Left lung (tissue), 10 donors: ENCODE measurements around the gene PDE8A. TPM values are rescaled to one million over a fixed set of nuclear protein-coding genes. Genes with fewer than 3 reads are reported as not detected.

Experiments
- ATAC-seq: fragments of 200-7000 bp; cut with Tn5 transposase; one replicate; pipeline ENCODE4 v1.9.1; 2020; ENCODE audit warnings: moderate library complexity
- DNase-seq, 4 donors: peaks; one replicate each; pipeline ENCODE4 v3.0.0-alpha.2; 2013 to 2020
- H3K27ac ChIP-seq, 2 donors: fragments of 200-600 bp; sonication (generic) in 1 of 2; one replicate each; pipeline versions ENCODE4 v1.5.0 to v1.8.0; 2020 to 2021
- H3K27me3 ChIP-seq, 2 donors: fragments of 200-600 bp; sonication (generic) in 1 of 2; one replicate each; pipeline versions ENCODE4 v1.5.0 to v1.8.0; 2020 to 2021
- H3K36me3 ChIP-seq, 2 donors: fragments of 200-600 bp; sonication (generic) in 1 of 2; one replicate each; pipeline versions ENCODE4 v1.5.0 to v1.8.0; 2020 to 2021
- H3K4me1 ChIP-seq, 2 donors: fragments of 200-600 bp; one replicate each; pipeline ENCODE4 v1.8.0; 2021
- H3K4me3 ChIP-seq, 2 donors: fragments of 200-600 bp; sonication (generic) in 1 of 2; one replicate each; pipeline versions ENCODE4 v1.5.0 to v1.8.0; 2020 to 2021; ENCODE audit warnings: mild to moderate bottlenecking in 1 of 2
- H3K9me3 ChIP-seq, 2 donors: fragments of 200-600 bp; sonication (generic) in 1 of 2; one replicate each; pipeline versions ENCODE4 v1.5.0 to v1.8.0; 2020 to 2021
- CTCF ChIP-seq, 2 donors: fragments of 200-600 bp; sonication (generic) in 1 of 2; IDR thresholded peaks; one replicate each; pipeline versions ENCODE4 v1.5.0 to v1.8.0; 2021; ENCODE audit warnings: antibody characterized with exemption in 2 of 2
- intact Hi-C, 2 donors: fragments of 100-400 bp; cut with DNase I; formaldehyde crosslinking; loops; one replicate each; pipeline versions ENCODE4 v1.11.2 to v1.14.2; 2022
- polyA plus RNA-seq, 6 donors: library from polyadenylated mRNA; unstranded; fragments of 120-200 nt; gene quantifications; one replicate each; pipeline ENCODE4 v1.2.1, GENCODE V29; 2013; ENCODE audit not compliant: insufficient read length in 6 of 6
- total RNA-seq, 2 donors: library from RNA; stranded (reverse); fragmentation: NEBNext Ultra II Directional; extraction: Animal tissue kit (Norgen Biotek cat#: 25700); gene quantifications; one replicate each; pipeline ENCODE4 v1.2.1, GENCODE V29; 2021
- donor health status: DM: no; HTN: yes; CAD: no.
- donor health status: DM: no; HTN: no; CAD: no.

Gene PDE8A
- total and polyA plus RNA-seq, 8 donors: 30.4 to 64.0 (median 48.4) TPM

GRCh38 chr15:85129881-85130280, 148.2 kb downstream of the PDE8A start:
- Histone ChIP-seq H3K27me3 (no peaks in the 10 kb centered on the region), H3K9me3 (peaks cover 0 to 14% of the 10 kb centered on the region in 2 donors), H3K4me1 (no peaks in the 10 kb centered on the region), H3K36me3 (peaks cover 0 to 53% of the 10 kb centered on the region in 2 donors), H3K27ac (no peak overlapping the region), H3K4me3 (no peak overlapping the region)
- DNase-seq: no peak
- no peak for ATAC-seq
- no peak for TF ChIP-seq CTCF (IDR thresholded peaks at IDR 0.05)
- intact Hi-C loops: no loop called here

- H3K4me3 ChIP-seq: no peak overlapping the region
- H3K4me1 ChIP-seq: no peaks in the 10 kb centered on the region
- peaks cover 0 to 58% of the 10 kb centered on the region in 2 donors for H3K36me3 ChIP-seq
- intact Hi-C loops: no loop called here
- DNase-seq (no peak), ATAC-seq (no peak)
- peaks cover 0 to 14% of the 10 kb centered on the region in 2 donors for H3K9me3 ChIP-seq
- no peak overlapping the region for H3K27ac ChIP-seq
- no peak for TF ChIP-seq CTCF (IDR thresholded peaks at IDR 0.05)
- no peaks in the 10 kb centered on the region for H3K27me3 ChIP-seq
Observed at GRCh38 chr15:85131915-85132314, 150.3 kb downstream of the PDE8A start.

- peaks cover 0 to 69% of the 10 kb centered on the region in 2 donors for H3K36me3 ChIP-seq
- H3K27ac ChIP-seq: no peak overlapping the region
- no peaks in the 10 kb centered on the region for H3K4me1 ChIP-seq
- DNase-seq (no peak), ATAC-seq (no peak)
- H3K27me3 ChIP-seq: no peaks in the 10 kb centered on the region
- intact Hi-C loops: no loop called here
- TF ChIP-seq CTCF (IDR thresholded peaks at IDR 0.05): no peak
- peaks cover 0 to 14% of the 10 kb centered on the region in 2 donors for H3K9me3 ChIP-seq
- no peak overlapping the region for H3K4me3 ChIP-seq
Observed at GRCh38 chr15:85133709-85134108, 152.1 kb downstream of the PDE8A start.

GRCh38 chr15:85137489-85138168, 156.0 kb downstream of the PDE8A start:
- Histone ChIP-seq H3K9me3 (no peaks in the 10 kb centered on the region), H3K36me3 (peaks cover 0 to 61% of the 10 kb centered on the region in 2 donors), H3K27me3 (no peaks in the 10 kb centered on the region), H3K4me1 (no peaks in the 10 kb centered on the region), H3K27ac (no peak overlapping the region), H3K4me3 (no peak overlapping the region)
- intact Hi-C loops: no loop called here
- DNase-seq (no peak), ATAC-seq (no peak)
- no peak for TF ChIP-seq CTCF (IDR thresholded peaks at IDR 0.05)

- Histone ChIP-seq H3K4me3 (no peak overlapping the region), H3K27me3 (no peaks in the 10 kb centered on the region), H3K27ac (no peak overlapping the region), H3K36me3 (peaks cover 0 to 53% of the 10 kb centered on the region in 2 donors), H3K4me1 (no peaks in the 10 kb centered on the region), H3K9me3 (no peaks in the 10 kb centered on the region)
- intact Hi-C loops: no loop called here
- no peak for TF ChIP-seq CTCF (IDR thresholded peaks at IDR 0.05)
- DNase-seq (no peak), ATAC-seq (no peak)
Observed at GRCh38 chr15:85139391-85139790, 157.7 kb downstream of the PDE8A start.
